ENCODE data around the gene NF1. TPM values are rescaled to one million over a fixed set of nuclear protein-coding genes. Genes with fewer than 3 reads are reported as not detected.
A peak's percentile ranks its signal among the peaks of the same experiment; 100 is the strongest.

NF1 gene
- total and polyA plus RNA-seq, 3 donors from 2014 or later = 60.6 to 99.0 (median 97.6) TPM

DNA sequence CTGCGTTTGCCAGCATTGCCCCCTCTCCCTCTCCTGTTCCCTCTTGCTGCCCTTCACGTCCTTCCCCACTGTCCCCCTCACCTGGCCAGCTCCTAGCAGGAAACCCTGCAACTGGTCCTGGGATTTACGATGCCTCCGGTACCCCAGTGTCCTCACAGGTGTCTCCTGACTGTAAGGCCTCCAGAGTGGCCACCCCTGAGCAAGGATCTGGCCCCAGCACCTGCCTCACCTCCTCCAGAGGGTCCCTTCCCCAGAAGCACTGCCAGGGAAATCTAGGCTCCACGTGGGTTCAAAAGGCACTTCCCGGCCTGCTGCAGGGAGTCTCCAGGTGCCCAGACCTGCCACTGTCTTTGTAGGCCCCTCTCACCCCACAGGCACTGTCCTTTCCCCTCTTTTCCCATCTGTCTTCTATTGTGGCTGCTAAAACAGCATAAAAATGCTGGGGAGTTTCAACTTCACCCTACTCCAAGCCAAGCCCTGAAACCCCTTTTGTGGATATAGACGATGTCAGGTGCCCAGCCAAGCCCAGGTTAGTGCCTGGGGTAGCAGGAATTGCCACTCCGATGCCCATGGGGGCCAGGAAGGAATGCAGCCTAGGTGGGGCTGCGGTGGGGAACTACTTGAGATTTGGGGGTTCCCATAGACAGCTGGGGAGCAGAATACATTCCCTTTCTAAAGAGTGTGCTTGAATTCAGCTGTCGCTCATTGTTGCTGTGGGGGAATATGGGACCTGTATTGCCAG is 322.4 kb downstream of the NF1 start:
- H3K27ac ChIP-seq = no peak overlapping the region
- H3K4me3 ChIP-seq = no peak overlapping the region
- no peaks in the 10 kb centered on the region for H3K36me3 ChIP-seq (ENCODE audit: low read depth, missing control alignments)
- no peaks in the 10 kb centered on the region for H3K9me3 ChIP-seq
- 89 to 92% methylated on average over 10 of the region's 10 CpGs for WGBS, 2 donors
- no peaks in the 10 kb centered on the region for H3K27me3 ChIP-seq
- no peak for DNase-seq
- H3K4me1 ChIP-seq = no peaks in the 10 kb centered on the region
- TF ChIP-seq, protein P1, sequence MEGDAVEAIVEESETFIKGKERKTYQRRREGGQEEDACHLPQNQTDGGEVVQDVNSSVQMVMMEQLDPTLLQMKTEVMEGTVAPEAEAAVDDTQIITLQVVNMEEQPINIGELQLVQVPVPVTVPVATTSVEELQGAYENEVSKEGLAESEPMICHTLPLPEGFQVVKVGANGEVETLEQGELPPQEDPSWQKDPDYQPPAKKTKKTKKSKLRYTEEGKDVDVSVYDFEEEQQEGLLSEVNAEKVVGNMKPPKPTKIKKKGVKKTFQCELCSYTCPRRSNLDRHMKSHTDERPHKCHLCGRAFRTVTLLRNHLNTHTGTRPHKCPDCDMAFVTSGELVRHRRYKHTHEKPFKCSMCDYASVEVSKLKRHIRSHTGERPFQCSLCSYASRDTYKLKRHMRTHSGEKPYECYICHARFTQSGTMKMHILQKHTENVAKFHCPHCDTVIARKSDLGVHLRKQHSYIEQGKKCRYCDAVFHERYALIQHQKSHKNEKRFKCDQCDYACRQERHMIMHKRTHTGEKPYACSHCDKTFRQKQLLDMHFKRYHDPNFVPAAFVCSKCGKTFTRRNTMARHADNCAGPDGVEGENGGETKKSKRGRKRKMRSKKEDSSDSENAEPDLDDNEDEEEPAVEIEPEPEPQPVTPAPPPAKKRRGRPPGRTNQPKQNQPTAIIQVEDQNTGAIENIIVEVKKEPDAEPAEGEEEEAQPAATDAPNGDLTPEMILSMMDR (IDR thresholded peaks at IDR 0.05) = no peak
- TF ChIP-seq POLR2A (IDR thresholded peaks at IDR 0.05) = no peak
- intact Hi-C loops (cut with DNase I; ENCODE audit: low total_unique reads) = no loop called here

DNA sequence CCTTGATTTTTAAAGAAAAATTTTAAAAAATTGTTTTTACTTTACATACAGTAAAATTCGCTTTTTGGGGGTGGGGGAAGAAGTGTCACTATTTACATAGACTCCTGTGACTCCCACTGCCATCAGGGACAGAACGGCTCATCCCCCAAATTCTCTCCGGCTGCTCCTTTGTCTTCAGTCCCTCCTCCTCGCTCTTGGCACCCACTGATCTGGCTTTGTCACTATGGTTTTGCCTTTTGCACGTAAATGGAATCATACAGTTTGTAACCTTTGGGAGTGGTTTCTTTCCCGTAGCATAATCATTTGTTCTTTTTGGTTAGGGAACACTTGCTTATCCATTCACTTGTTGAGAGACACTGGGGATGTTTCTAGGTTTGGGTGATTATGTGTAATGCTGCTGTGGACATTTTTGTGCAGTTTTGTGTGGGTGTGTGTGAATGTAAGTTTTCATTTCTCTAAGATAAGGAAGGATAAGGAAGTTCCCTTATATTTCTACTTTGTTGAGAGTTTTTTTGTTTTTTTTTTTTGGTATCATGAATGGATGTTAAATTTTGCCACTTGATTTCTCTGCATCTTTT is 324.1 kb downstream of the NF1 start:
- Histone ChIP-seq H3K4me1 (no peaks in the 10 kb centered on the region), H3K27me3 (no peaks in the 10 kb centered on the region), H3K9me3 (no peaks in the 10 kb centered on the region), H3K36me3 (ENCODE audit: low read depth, missing control alignments) (no peaks in the 10 kb centered on the region), H3K4me3 (no peak overlapping the region), H3K27ac (no peak overlapping the region)
- intact Hi-C loops (cut with DNase I; ENCODE audit: low total_unique reads) = no loop called here
- TF ChIP-seq, protein P1 (IDR thresholded peaks at IDR 0.05) = no peak
- no peak for TF ChIP-seq POLR2A (IDR thresholded peaks at IDR 0.05)
- peak; percentile 19 for DNase-seq
- WGBS, 2 donors = 33 to 46% methylated on average over 6 of the region's 6 CpGs

DNA sequence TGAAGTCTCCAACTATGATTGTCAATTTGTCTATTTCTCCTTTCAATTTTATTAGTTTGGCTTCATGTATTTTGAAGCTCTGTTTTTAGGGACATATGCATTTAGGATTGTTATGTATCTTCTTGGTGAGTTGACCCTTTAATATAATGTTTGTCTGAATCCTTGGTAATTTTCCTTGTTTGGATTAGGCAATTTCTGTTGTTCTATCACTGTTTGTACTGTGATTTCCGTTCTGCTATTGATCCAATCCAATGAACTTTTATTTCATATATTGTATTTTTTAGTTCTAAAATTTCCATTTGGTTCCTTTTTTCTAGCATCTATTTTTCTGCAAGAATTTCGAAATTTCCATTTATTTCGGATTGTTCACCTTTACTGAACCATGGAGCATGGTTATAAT is 327.7 kb downstream of the NF1 start:
- no peaks in the 10 kb centered on the region for H3K9me3 ChIP-seq
- DNase-seq = no peak
- H3K27me3 ChIP-seq = no peaks in the 10 kb centered on the region
- no peaks in the 10 kb centered on the region for H3K4me1 ChIP-seq
- H3K27ac ChIP-seq = no peak overlapping the region
- TF ChIP-seq POLR2A (IDR thresholded peaks at IDR 0.05) = no peak
- TF ChIP-seq, protein P1 (IDR thresholded peaks at IDR 0.05) = no peak
- H3K36me3 ChIP-seq (ENCODE audit: low read depth, missing control alignments) = no peaks in the 10 kb centered on the region
- WGBS, 2 donors = 90% methylated on average over 3 of the region's 3 CpGs
- intact Hi-C loops (cut with DNase I; ENCODE audit: low total_unique reads) = no loop called here
- H3K4me3 ChIP-seq = no peak overlapping the region

DNA sequence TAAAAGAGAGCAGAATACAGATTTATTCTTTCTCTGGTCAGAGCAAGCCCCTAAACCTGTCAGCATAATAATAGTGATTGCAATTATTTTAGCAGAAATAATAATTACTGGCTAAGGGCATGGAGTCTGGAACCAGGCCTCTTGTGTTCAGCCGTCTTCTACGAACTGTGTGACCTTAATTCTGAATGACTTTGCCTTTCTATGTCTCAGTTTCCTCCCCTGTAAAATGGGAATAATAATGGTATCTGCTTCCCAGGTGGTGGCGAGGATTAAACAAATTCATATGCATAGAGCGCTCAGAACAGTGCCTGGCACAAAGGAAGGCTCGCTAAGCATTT is 330.1 kb downstream of the NF1 start:
- Histone ChIP-seq H3K27me3 (no peaks in the 10 kb centered on the region), H3K27ac (no peak overlapping the region), H3K9me3 (no peaks in the 10 kb centered on the region), H3K36me3 (ENCODE audit: low read depth, missing control alignments) (no peaks in the 10 kb centered on the region), H3K4me3 (no peak overlapping the region), H3K4me1 (no peaks in the 10 kb centered on the region)
- no peak for DNase-seq
- intact Hi-C loops (cut with DNase I; ENCODE audit: low total_unique reads) = no loop called here
- 56 to 57% methylated on average over 5 of the region's 5 CpGs for WGBS, 2 donors
- TF ChIP-seq POLR2A (IDR thresholded peaks at IDR 0.05) = no peak
- TF ChIP-seq, protein P1 (IDR thresholded peaks at IDR 0.05) = no peak

Data from testis (tissue), 3 donors.